Natural killer cell treated with Interleukin-12 subunit alpha and Interleukin-12 subunit beta and Interleukin-15 and Interleukin-18, amount 100 ng/mL, for 72 hours (primary cell): ENCODE results near the gene KCNQ1. TPM values are rescaled to one million over a fixed set of nuclear protein-coding genes. Genes with fewer than 3 reads are reported as not detected.

Experiments used
- ATAC-seq, 2 donors: fragments of 150-1000 bp; cut with Tn5 transposase in 1 of 2; sonication (Bioruptor Pico), chemical (Tn5 transposase) in 1 of 2; 2 replicates each; pipeline ENCODE4 v1.10.0; 2021
- DNase-seq: peaks from one replicate; pipeline ENCODE4 v3.0.0; 2022; ENCODE audit warnings: low spot score
- H3K27ac Mint-ChIP-seq, 2 donors: 1 replicate in 1 of 2; 2 replicates in 1 of 2; pipeline ENCODE4 v1.8.0; 2022; ENCODE audit warnings: mixed read lengths in 2 of 2, mild to moderate bottlenecking in 1 of 2, moderate library complexity in 1 of 2
- H3K27me3 Mint-ChIP-seq, 2 donors: 1 replicate in 1 of 2; 2 replicates in 1 of 2; pipeline ENCODE4 v1.8.0; 2022; ENCODE audit warnings: mixed read lengths in 2 of 2
- H3K36me3 Mint-ChIP-seq: one replicate; pipeline ENCODE4 v1.8.0; 2022; ENCODE audit warnings: mixed read lengths
- H3K4me1 Mint-ChIP-seq, 2 donors: 1 replicate in 1 of 2; 2 replicates in 1 of 2; pipeline ENCODE4 v1.8.0; 2022; ENCODE audit warnings: low read depth in 2 of 2, mixed read lengths in 2 of 2, mild to moderate bottlenecking in 1 of 2
- H3K4me3 Mint-ChIP-seq: one replicate; pipeline ENCODE4 v1.8.0; 2022; ENCODE audit warnings: mixed read lengths
- H3K9me3 Mint-ChIP-seq: 2 replicates; pipeline ENCODE4 v1.8.0; 2022; ENCODE audit warnings: mixed read lengths
- total RNA-seq, 2 donors: library from RNA; stranded (reverse); gene quantifications; one replicate each; pipeline ENCODE4 v1.2.3, GENCODE V29; 2022

Gene KCNQ1
- total RNA-seq, 2 donors from 2014 or later: 0.19 to 1.4 TPM

DNA sequence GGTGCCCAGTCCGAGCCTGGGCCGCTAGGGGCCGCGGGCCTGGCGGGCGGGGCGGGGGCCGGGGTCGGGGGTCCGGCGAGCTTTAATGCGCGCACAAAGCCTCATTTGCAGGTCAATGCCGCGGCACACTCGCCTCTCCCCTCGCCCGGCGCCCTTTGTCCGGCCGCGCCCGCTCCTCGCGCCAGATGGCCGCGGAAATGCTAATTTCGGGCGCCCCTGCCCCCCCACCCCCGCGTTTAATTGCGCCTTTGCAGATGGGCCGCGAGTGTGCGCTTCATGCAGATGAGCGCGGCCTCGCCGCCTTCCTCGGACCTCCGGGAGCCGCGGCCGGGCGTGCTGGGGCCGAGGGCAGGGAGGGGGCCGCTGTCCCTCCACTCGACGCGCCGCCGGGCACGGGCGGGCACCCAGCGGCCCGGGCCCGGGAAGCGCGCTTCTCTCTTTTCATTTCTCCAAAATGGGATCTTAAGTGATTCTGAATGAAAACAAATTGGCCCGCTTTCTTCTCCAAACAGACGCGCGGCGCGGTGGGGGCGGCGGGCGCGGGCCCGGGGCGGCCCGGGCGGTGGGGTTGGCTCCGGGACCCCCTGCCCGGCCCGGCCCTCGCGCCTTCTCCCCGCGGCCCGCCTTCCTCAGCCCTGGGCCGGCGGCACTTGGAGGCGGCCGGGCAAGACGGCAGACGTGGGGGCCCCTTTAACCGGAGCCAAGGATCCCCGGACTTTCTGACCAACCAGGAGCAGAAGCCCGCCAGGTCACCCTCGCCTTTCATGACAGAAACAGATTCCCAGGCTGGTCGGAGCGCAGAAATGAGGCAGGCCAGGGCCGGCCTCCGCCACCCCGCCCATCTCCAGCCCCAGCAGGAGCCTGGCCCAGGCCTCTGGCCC lies 417.8 kb downstream of the KCNQ1 start:
- DNase-seq (no peak), ATAC-seq (no peak)
- Mint-ChIP-seq H3K4me1 (peaks cover 0 to 3% of the 10 kb centered on the region in 2 donors), H3K36me3 (no peaks in the 10 kb centered on the region), H3K27ac (no peak overlapping the region), H3K9me3 (no peaks in the 10 kb centered on the region), H3K27me3 (peaks cover 24 to 26% of the 10 kb centered on the region in 2 donors), H3K4me3 (no peak overlapping the region)

- Mint-ChIP-seq H3K27me3 (peaks cover 24 to 32% of the 10 kb centered on the region in 2 donors), H3K4me3 (no peak overlapping the region), H3K4me1 (peaks cover 0 to 3% of the 10 kb centered on the region in 2 donors), H3K9me3 (no peaks in the 10 kb centered on the region), H3K36me3 (no peaks in the 10 kb centered on the region), H3K27ac (no peak overlapping the region)
- ATAC-seq (no peak), DNase-seq (no peak)
These were observed 418.4 kb downstream of the KCNQ1 start for GRCh38 chr11:2863276-2863618.

DNA sequence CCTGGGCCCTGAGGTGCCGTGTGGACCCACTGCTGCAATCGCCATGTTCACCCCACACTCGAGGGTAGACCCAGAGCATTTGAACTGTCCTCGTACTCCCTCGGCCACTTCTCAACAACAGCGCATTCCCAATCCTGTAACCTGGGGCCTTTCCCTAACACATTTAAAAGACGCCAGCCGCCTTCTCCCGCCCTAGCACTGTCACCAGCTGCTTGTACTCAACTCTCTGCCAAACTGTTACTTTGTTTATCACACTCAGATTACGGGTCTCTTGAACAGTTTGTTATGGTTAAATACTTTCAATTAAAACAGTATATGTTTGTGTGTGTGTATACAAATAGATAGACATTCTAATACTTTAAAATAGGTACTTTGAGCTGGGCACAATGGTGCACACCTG lies 420.1 kb downstream of the KCNQ1 start:
- no peak for ATAC-seq
- H3K9me3 Mint-ChIP-seq: no peaks in the 10 kb centered on the region
- H3K27me3 Mint-ChIP-seq: peaks cover 27 to 42% of the 10 kb centered on the region in 2 donors

GRCh38 chr11:2865922-2866577 lies 421.2 kb downstream of the KCNQ1 start:
- Mint-ChIP-seq H3K9me3 (no peaks in the 10 kb centered on the region), H3K27ac (no peak overlapping the region), H3K27me3 (peaks cover 24 to 43% of the 10 kb centered on the region in 2 donors), H3K4me3 (no peak overlapping the region), H3K36me3 (no peaks in the 10 kb centered on the region), H3K4me1 (peaks cover 6 to 12% of the 10 kb centered on the region in 2 donors)
- DNase-seq (no peak), ATAC-seq (no peak)

More for the DNA sequence above, 420.1 kb downstream of the KCNQ1 start:
- Mint-ChIP-seq H3K27ac (no peak overlapping the region), H3K4me3 (no peak overlapping the region), H3K36me3 (no peaks in the 10 kb centered on the region), H3K4me1 (peaks cover 5 to 7% of the 10 kb centered on the region in 2 donors)
- no peak for DNase-seq

DNA sequence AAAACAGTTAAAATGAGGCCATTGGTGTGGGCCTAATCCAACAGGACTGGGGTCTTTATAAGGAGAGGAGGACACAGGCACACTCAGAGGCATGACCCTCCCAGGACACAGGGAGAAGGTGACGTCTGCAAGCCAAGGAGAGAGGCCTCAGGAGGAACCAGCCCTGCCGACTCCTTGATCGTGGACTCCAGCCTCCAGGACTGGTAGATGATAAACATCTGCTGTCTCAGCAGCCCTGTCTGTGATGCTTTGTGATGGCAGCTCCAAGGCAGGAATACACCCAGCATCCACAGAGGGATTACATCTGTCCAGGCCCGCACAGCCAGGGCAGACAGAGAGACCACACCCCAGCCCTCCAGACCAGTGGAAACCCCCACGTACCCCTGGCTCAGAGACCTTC lies 422.3 kb downstream of the KCNQ1 start:
- peak overlapping the region; percentile 39 for H3K4me3 Mint-ChIP-seq
- no peak for ATAC-seq
- DNase-seq: no peak
- H3K27me3 Mint-ChIP-seq: peaks cover 31 to 50% of the 10 kb centered on the region in 2 donors
- no peaks in the 10 kb centered on the region for H3K9me3 Mint-ChIP-seq
- no peaks in the 10 kb centered on the region for H3K36me3 Mint-ChIP-seq
- peaks cover 11 to 17% of the 10 kb centered on the region in 2 donors for H3K4me1 Mint-ChIP-seq
- no peak overlapping the region for H3K27ac Mint-ChIP-seq

- H3K27me3 Mint-ChIP-seq: peaks cover 31 to 50% of the 10 kb centered on the region in 2 donors
- peak overlapping the region; percentile 66 for H3K4me3 Mint-ChIP-seq
- no peak for DNase-seq
- ATAC-seq: no peak
- H3K4me1 Mint-ChIP-seq: peaks cover 11 to 17% of the 10 kb centered on the region in 2 donors
- H3K9me3 Mint-ChIP-seq: no peaks in the 10 kb centered on the region
- no peaks in the 10 kb centered on the region for H3K36me3 Mint-ChIP-seq
- H3K27ac Mint-ChIP-seq: no peak overlapping the region
These were observed 423.1 kb downstream of the KCNQ1 start for GRCh38 chr11:2867722-2868505.

GRCh38 chr11:2868506-2869133 lies 423.8 kb downstream of the KCNQ1 start:
- Mint-ChIP-seq H3K9me3 (no peaks in the 10 kb centered on the region), H3K27ac (no peak overlapping the region), H3K4me3 (peak overlapping the region; percentile 66), H3K4me1 (peaks cover 11 to 17% of the 10 kb centered on the region in 2 donors), H3K36me3 (no peaks in the 10 kb centered on the region), H3K27me3 (peaks cover 27 to 46% of the 10 kb centered on the region in 2 donors)
- no peak for ATAC-seq
- no peak for DNase-seq

GRCh38 chr11:2869134-2869526 lies 424.3 kb downstream of the KCNQ1 start:
- H3K27me3 Mint-ChIP-seq: peaks cover 26 to 42% of the 10 kb centered on the region in 2 donors
- no peak overlapping the region for H3K27ac Mint-ChIP-seq
- H3K4me3 Mint-ChIP-seq: no peak overlapping the region

GRCh38 chr11:2869561-2870427 lies 425.0 kb downstream of the KCNQ1 start:
- H3K27me3 Mint-ChIP-seq: peaks cover 21 to 36% of the 10 kb centered on the region in 2 donors
- no peak overlapping the region for H3K27ac Mint-ChIP-seq
- H3K9me3 Mint-ChIP-seq: no peaks in the 10 kb centered on the region
- peaks cover 11 to 17% of the 10 kb centered on the region in 2 donors for H3K4me1 Mint-ChIP-seq
- no peaks in the 10 kb centered on the region for H3K36me3 Mint-ChIP-seq
- no peak for ATAC-seq
- DNase-seq: no peak
- no peak overlapping the region for H3K4me3 Mint-ChIP-seq

More at GRCh38 chr11:2869134-2869526, 424.3 kb downstream of the KCNQ1 start:
- Mint-ChIP-seq H3K36me3 (no peaks in the 10 kb centered on the region), H3K9me3 (no peaks in the 10 kb centered on the region), H3K4me1 (peaks cover 11 to 17% of the 10 kb centered on the region in 2 donors)
- no peak for ATAC-seq
- no peak for DNase-seq

GRCh38 chr11:2870460-2870859 lies 425.7 kb downstream of the KCNQ1 start:
- ATAC-seq (no peak), DNase-seq (no peak)
- H3K4me1 Mint-ChIP-seq: peaks cover 11 to 17% of the 10 kb centered on the region in 2 donors
- H3K36me3 Mint-ChIP-seq: no peaks in the 10 kb centered on the region
- H3K27ac Mint-ChIP-seq: no peak overlapping the region
- peaks cover 18 to 31% of the 10 kb centered on the region in 2 donors for H3K27me3 Mint-ChIP-seq
- H3K4me3 Mint-ChIP-seq: no peak overlapping the region
- H3K9me3 Mint-ChIP-seq: no peaks in the 10 kb centered on the region

DNA sequence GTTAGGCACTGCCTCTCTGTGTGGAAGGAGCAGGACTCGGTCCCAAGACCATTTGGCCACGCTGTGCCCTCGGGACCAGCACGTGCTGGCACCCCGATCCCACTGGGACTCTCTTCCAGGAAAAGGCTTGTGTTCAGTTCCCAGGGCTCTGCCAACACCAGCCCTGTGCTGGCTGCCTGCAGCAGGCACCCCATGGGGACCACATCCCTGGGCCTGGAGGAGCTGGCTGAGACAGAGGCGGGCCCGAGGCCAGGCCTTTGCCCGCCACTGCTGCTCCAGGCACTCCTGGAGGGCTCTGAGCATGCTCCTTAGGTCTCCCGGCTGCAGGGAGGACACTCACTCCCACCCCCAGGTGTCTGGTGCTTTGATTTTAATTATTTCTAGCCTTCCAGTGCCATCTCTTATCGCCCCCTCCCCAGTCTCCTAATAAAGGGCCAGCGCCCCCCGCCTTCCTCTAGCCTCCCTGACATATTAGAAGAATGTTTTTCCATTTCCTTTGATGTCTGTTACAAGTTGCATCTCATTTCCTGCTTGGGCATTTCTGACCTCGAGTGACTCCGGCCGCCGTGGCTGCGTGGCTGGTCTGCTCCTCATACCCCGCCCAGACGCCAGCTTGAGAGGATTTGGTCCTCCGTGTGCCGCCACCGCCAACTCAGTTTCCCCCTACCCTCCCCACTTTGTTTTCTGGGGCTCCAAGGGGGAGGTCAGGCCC lies 426.3 kb downstream of the KCNQ1 start:
- no peak for ATAC-seq
- H3K9me3 Mint-ChIP-seq: no peaks in the 10 kb centered on the region
- H3K27ac Mint-ChIP-seq: no peak overlapping the region
- H3K36me3 Mint-ChIP-seq: no peaks in the 10 kb centered on the region
- H3K4me3 Mint-ChIP-seq: no peak overlapping the region
- peaks cover 18 to 31% of the 10 kb centered on the region in 2 donors for H3K27me3 Mint-ChIP-seq
- H3K4me1 Mint-ChIP-seq: peaks cover 11 to 17% of the 10 kb centered on the region in 2 donors
- no peak for DNase-seq

DNA sequence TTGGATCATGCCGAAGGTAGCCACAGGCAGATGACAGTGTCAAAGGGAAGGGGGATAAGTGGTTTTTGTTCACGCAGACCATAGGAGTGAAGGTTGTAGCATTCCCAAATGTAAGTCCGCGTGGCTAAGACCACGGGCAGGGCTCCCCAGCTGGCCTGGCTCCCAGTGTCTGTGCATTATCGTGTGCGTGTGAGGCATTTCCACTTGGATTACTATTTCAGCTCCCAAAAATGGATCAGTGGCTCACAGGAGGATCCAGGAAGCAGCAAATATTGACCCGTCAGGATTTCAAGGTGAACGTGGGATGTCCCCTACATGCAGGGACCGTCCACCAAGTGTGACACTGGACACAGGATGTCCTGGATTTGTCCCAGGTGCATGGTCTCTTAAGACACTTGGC lies 430.2 kb downstream of the KCNQ1 start:
- peaks cover 6 to 12% of the 10 kb centered on the region in 2 donors for H3K4me1 Mint-ChIP-seq
- no peak overlapping the region for H3K27ac Mint-ChIP-seq
- H3K4me3 Mint-ChIP-seq: no peak overlapping the region
- peaks cover 8 to 9% of the 10 kb centered on the region in 2 donors for H3K27me3 Mint-ChIP-seq
- no peak for DNase-seq
- H3K9me3 Mint-ChIP-seq: no peaks in the 10 kb centered on the region
- no peaks in the 10 kb centered on the region for H3K36me3 Mint-ChIP-seq
- ATAC-seq: no peak
